Activated effector memory CD4-positive, alpha-beta T cell treated with Interleukin-2 at 50 U/mL for 16 hours (primary cell): ENCODE results near the gene PDE1C.
"Not testable (repeated sequence)": the region's sequence is repeated elsewhere in the genome, so short reads cannot be mapped to it uniquely, and the experiment has no call there.

ENCODE experiments used
- DNase-seq: peaks from one replicate; pipeline ENCODE4 v3.0.0-alpha.2; 2020

PDE1C gene

DNA sequence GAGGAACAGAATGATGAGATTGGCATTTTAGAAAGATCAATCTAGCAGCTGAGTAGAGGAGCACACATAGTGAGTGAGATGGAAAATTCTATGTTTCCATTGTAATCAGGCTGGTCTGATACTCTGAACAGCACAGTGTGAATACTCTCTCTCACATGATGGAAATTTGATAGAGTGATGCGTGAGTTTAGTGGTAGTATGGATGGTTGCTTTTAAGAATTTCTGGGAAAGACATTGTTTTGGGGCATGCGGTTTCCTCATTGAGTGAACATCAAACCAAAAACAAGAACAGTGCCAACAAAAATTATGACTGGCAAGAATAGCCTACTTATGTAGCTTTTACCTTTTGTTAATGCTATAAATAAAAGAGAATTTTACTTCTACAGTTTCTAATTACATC is 183.2 kb downstream of the PDE1C start:
- no peak for DNase-seq

DNA sequence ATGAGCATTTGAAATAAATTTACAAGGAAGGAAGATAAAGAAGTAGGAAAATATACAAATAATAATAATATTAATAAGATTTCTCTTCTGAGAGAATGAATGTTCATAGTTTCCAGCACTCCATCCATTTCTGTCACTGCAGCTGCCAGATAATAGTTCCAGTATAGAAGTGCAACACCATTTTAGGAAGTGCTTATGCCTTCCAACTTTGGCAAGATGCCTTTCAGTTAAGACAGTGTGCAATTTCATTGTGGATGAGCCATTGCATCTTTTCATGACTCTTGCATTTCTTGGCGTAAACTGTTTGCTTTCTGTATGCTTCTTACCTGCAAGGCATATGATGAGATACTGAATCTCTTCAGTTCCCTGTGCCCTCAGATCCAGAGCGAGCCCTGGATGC is 185.0 kb downstream of the PDE1C start:
- DNase-seq = no peak

DNA sequence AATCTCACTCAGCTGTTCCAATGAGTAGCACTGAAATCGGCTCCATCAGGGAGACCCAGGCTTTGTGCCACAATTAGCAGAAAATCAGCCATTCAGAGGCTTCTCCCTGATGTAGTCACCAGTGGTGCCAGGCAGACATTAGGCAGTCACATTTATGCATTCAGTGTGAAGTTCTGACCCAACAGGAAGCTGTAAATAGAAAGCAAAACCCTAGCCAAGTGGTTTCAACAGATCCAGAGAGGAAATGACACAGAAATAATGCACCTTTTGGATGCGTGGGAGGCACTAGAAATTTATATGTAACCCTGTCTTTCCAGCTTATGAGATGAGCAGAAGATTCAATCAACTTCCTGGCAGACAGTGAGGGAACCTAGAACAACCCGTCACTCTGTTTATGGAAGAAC is 186.4 kb downstream of the PDE1C start:
- no peak for DNase-seq

DNA sequence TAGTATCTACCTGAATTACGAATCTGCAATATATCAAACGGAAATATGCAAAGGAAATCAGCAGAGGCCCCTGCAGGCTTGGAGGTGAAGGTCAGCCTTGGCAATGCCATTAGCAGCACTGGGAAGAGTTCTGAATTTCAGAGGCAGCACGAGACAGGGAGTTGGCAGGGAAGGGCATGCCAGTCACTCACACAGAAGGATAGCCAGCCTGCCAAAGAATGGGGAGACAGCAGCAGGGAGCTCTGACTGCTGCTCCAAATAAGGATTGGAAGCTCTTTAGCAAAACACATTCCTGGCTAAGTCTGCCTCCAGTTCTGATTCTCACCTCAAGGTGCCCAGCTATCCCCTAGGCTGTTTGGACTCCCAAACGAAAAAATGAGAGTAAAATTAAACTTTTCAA is 188.0 kb downstream of the PDE1C start:
- DNase-seq = no peak

DNA sequence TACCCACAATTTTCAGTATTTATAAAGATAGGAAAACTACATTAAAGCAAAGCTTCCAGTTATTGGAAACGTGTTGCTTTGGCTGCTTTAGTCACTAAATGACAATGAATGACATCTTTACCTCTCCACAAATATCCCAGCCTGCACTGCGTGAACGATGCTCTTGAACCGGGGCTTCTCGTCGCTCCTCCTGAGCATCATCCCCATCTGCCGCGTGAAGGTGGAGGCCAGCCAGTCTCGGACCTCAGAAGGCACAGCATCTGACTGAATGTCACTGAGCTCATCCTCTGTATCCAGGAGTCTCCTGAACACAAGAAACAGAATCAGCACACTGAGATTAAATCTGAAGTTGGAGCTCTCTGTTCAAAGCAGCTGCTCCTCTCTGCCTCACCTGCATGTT is 191.3 kb downstream of the PDE1C start:
- DNase-seq = no peak

DNA sequence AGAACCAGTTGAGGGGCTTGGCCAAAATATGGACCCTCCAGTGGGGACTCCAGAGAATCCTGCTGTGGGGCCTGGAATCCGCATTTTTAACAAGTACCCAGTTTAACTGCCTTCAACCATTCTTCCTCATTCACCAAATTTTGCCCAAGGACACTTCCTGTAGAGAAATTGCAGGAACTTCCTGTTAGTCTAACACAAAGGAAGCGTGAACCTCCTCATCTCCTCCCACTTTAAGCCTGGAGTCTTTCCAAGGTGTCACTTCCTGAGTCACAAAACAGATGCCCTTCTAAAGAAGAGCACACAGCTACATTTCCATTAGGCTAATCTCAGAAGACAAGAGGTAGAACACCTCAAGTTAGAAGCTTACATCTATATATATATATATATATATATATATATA is 194.8 kb downstream of the PDE1C start:
- DNase-seq = no peak

DNA sequence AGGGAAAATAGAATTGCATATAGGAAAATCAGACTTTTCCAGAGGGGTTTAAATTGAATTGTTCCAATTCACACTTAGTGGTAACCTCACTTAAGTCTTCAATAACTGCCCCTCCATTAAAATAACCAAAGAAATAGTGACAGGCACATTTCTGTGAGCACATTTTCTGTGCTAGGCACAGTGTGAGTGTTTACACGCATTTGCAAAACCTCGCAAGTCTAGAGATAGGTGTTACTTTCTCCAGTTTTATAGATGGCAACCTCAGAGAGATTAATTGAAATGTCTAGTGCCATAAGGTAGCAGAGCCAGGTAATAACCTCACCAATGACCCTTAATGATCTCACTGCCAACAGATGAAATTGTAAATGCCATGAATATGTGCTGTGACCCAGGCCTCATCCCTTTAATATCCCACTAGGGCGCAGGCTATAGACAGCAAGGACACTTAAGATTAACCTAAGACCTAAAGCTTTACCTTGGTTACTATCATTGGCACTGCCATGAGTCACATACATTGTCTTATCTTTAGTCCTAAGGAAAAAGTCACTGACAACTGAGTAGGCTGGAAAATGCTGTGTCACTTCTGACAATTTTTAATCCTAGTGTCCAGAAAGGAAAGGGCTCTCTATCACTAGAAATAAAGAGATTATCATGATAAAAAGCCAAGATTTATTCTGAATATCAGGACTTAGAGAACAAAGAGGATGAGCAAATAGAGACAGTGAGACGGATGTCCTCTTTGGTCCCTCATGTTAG is 195.4 kb downstream of the PDE1C start:
- DNase-seq = no peak

- DNase-seq = no peak
Observed at GRCh38 chr7:31873816-31874597, 196.2 kb downstream of the PDE1C start.

- DNase-seq = no peak
Observed at GRCh38 chr7:31872545-31873370, 197.4 kb downstream of the PDE1C start.

- no peak for DNase-seq
Observed at GRCh38 chr7:31864646-31865045, 205.6 kb downstream of the PDE1C start.

DNA sequence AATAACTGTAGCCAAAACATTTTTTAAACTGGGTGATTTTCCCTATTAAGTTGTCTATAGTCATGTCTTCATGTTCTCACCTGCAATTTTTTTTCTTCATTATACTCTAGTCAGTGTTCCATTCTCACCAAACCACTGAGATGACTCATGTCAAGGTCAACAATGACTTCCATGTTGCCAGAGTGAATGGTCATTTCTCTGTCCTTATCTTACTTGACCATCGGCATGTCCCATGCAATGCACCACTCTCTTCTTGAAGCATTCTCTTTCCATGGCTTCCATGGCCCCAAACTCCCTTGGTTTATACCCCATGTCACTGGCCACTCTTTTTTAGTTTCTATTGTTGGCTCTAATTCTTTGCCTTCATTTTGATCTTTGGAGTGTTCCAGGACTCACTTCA is 209.3 kb downstream of the PDE1C start:
- DNase-seq = no peak

GRCh38 chr7:31858055-31858454 is 212.2 kb downstream of the PDE1C start:
- DNase-seq = no peak

DNA sequence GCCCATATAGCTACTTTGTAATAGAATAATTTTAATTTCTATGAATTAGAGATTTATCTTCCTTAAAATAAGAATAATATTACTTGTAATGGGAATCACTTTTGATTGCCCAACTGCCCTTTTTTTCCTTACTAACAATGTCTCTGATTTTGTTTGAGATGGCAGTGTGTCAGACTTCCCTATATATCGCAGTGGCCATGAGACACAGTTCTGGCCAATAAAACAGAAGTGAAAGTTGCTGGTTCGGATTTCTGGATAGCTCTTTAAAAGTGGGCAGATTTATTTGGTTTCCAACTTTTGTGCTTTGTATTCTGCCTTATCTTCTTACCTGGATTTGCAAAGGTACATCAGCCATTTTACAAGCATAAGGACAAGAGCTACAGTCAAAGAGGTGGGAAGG is 213.0 kb downstream of the PDE1C start:
- no peak for DNase-seq

DNA sequence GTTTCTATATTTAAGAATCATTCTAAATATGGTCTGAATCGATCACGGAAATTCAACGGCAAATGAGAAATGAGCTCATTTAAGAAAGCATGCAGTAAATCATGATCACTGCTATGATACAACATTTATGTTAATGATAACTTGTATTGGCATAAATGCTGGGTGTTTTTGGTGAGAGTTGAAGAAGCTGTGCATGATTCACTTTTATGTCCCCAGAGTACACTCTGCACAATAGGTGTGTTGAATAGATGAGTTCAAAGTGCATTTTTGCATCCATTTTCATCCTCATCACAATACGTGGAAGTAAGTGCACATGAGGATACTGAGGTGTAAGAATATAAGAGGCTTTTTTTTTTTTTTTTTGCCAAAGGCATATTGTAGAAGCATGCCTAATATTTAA is 213.9 kb downstream of the PDE1C start:
- DNase-seq = no peak

DNA sequence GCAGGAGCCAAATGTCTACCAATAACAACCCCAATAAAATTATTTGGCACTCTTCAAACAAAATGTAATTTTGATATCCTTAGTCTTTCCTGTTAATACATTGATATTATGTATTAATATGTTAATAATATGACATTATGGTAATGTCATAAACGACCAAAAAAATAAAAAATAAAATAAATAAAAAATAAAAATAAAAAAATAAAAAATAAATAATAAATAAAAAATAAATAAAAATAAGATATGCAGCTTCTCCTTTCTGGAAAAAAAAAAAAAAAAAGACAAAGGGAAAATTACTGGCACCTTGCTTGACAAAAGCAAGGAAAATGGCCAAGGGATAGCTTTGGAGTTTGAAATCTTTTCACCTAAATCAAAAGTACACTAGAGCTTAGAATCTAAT is 214.7 kb downstream of the PDE1C start:
- DNase-seq = no peak

GRCh38 chr7:31853380-31853779 is 216.8 kb downstream of the PDE1C start:
- no peak for DNase-seq

DNA sequence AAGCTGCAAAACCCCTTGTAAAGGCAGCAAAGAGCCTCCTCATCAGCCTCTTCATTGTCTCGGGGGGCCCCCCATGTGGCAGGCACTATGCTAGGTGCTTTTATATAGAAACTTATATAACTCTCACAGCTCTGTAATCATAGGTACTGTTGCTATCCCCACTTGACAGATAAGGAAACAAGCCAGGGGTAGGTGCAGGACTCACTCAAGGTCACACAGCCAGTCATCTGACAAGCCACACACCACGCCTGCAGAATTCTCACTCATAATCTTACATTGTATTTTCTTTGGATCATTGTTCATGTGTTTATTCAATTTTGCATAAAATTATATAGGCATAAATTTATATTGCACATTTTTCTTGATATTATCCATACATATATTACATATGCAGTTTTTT is 217.7 kb downstream of the PDE1C start:
- DNase-seq = no peak

- DNase-seq = no peak
Observed at GRCh38 chr7:31851119-31851518, 219.1 kb downstream of the PDE1C start.

GRCh38 chr7:31850601-31851000 is 219.6 kb downstream of the PDE1C start:
- DNase-seq = no peak

DNA sequence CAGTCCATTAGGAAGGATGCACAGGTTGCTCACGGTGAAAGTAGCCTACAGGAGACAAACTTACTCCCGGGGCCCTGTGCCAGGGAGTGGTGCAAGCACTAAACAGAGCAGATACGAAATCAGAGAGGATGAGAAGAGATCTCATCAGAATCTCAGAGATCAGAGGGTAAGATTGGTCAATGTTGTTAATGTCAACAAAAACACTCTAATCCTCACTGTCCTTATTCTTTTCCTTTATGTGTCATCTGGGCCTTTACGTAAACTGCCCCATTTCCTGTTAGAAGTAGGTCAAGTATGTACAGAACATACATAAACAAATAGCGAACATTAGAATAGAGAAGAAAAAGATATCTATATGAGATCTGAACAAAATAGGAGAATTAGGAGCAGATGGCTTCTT is 220.1 kb downstream of the PDE1C start:
- no peak for DNase-seq

- no peak for DNase-seq
Observed at GRCh38 chr7:31835471-31835870, 234.7 kb downstream of the PDE1C start.

DNA sequence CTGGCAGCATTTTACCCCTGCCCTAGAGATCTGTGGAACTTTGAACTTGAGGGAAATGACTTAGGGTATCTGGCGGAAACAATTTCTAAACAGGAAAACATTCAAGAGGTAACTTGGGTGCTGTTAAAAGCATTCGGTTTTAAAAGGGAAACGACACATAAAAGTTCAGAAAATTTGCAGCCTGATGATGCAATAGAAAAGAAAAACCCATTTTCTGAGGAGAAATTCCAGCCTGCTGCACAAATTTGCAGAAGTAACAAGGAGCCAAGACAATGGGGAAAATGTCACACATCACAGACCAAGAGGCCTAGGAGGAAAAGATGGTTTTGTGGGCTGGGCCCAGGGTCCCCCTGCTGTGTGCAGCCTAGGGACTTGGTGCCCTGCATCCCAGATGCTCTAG is 236.6 kb downstream of the PDE1C start:
- not testable (repeated sequence) for DNase-seq

DNA sequence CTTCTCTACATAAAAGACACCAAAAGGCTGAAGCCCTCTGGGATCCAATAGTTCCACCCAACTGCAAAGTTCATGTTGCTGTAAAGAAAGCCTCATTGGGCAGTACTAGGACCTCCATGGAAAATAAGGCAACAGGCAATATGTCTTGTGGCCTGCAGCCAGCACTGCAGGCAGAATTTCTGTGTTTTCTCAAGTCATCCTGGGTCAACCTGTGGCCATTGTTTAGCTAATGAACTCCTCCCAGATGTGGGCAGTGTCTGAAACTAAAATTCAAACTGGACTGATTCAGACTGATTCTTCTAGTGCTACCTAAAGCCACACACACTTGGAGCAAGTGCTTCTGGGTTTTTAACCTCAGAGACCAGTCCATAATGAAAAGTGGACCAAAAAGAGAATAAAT is 241.7 kb downstream of the PDE1C start:
- DNase-seq = no peak

DNA sequence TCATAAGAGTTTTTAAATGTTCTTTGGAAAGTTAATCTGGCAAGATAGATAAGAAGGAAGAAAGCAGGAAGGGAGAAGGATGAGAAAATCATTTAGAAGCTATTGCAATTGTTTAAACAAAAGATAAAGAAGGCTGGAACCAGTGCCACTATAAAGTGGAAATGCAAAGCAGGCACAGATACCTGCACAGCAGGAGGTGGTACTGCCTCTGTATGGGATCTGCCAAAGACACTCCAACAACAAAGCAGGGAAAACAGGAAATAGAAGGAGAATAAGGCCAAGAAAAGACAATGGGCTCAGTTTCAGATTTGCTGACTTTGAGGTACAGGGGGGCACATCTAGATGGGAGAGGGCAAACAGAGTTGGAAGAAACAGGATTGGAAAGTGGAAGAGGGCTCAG is 244.6 kb downstream of the PDE1C start:
- no peak for DNase-seq
